GM19452 (cell line): ENCODE measurements around the gene COL26A1.
A peak's percentile ranks its signal among the peaks of the same experiment; 100 is the strongest.
"Not testable (repeated sequence)": the region's sequence is repeated elsewhere in the genome, so short reads cannot be mapped to it uniquely, and the experiment has no call there.

ENCODE experiments used
- ATAC-seq: cut with Tn5 transposase; IDR thresholded peaks from one replicate; pipeline ENCODE4 v1.9.1; 2021; ENCODE audit not compliant: unreplicated experiment

COL26A1 gene

DNA sequence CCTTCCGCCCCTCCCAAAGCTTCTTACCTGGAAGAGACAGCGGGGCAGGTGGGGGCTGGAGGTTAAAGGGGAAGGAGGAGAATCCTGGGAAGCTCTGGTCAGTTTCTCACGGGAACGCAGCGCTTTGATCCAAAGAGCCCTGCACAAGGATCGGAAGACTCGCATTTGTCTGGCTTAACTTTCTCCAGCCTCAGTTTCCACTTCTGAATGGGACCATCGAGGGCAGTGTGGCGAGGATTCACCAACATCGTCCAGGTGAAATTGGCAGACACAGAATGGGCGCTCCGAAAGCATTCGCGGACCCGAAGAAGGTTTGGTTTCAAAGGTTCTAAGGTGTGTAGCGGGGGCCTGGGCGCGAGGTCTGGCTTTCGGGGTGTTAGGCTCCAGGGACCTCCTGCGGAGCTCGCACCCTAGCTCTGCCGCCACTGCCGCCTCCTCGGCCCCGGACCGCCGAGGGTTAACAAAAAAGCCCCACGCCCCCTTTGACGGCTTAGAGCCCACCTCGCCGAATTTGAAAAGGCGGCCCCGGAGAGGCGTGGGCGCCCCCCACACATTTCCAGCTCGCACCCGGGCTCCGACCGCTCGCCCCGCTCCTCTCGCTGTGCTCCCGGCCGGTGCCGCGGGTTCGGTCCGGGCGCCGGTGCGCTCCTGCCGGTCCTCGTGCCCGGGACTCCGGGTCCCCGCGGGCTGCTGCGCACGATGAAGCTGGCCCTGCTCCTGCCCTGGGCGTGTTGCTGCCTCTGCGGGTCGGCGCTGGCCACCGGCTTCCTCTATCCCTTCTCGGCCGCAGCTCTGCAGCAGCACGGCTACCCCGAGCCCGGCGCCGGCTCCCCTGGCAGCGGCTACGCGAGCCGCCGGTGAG, at the start of gene COL26A1:
TSS of gene COL26A1 (plus strand) at position 542 of the 862 bp plus-strand sequence. CDS start at position 700, 158 bp downstream.
- no peak for ATAC-seq

DNA sequence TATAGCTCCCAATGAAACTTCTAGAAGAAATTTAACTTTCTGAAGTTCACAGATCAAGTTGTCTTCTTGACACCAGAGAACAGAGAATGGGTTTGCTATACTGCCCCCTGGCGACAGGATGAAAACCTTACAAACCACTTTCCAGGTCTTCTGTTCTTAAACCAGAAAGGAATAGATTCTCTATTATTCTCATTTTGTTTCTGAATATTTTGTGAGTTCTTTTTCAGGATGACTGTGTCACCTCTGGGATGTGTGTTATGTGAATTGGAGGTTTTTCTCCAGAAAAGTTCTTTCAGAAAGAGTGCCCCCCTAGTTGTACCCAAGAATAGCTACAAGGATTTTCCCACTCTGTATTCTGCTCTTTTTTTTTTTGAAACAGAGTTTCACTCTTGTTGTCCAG, 47.3 kb upstream of the COL26A1 start:
- ATAC-seq: no peak

DNA sequence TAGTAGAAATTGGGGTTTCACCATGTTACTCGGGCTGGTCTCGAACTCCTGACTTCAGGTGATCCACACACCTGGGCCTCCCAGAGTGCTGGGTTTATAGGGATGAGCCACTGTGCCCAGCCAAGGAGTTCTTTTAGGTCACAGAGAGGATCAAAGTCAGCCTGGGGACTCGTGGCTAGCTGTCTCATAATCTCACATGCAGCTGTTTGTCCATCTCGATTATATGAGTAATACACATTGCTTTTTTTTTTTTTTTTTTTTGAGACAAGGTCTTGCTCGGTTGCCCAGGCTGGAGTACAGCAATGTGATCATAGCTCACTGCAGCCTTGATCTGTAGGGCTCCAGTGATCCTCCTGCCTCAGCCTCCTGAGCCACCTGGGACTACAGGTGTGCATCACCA, 43.3 kb upstream of the COL26A1 start:
- ATAC-seq: no peak

DNA sequence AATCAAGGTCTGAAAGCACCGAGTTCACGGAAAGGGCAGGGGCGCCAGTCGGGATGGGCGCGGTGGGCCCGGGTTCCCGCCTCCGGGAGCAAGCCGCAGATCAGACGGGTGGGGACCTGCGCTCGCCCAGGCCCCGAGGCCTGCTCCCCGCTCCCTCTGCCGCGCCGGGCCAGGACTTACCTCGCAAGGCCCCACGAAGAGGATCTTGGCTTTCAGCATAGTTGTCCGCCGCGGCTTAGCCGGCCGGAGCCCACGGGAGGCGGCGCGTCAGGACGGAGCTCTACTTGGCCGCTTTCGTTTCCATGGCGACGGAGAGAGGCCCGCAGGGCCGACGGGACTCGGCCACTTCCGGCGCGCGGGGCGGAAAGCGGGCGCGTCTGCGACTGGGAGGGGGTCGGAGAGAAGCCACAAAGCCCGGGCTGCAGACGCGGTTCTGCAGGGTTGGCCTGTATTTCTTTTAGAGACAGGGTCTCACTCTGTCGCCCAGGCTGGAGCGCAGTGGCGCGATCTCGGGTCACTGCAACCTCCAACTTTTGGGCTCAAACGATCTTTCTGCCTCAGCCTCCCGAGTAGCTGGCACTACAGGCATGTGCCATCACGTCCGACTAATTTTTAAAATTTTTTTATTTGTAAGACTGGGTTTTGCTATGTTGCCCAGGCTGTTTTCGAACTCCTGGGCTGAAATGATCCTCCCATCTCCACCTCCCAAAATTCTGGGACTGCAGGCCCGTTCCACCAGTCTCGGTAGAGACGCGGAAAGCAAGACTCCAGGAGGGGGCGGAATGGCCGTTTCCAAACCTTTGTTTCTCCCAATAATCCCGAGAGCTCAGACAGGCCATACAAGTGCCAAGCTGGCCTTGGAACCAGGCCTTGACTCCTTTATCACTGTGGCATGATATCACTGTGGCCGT, 40.9 kb upstream of the COL26A1 start, which contains the start of gene IFT22:
TSS of gene IFT22 (minus strand) at position 322 of the 911 bp plus-strand sequence. CDS start at position 219, 103 bp downstream.
- peak; percentile 95 for ATAC-seq

DNA sequence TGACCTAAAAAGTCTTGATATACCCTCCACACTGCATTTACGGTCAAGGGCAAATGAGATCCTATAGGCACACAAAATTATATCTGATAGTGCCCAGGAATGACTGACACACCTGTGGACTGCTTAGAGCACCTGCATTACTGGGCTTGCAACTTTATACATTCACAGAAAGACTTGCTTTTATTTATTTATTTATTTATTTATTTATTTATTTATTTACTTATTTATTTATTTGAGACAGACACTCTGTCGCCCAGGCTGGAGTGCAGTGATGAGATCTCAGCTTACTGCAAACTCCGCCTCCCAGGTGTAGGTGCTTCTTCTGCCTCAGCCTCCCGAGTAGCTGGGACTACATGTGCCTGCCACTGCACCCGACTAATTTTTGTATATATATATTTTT, 34.5 kb upstream of the COL26A1 start:
- no peak for ATAC-seq

DNA sequence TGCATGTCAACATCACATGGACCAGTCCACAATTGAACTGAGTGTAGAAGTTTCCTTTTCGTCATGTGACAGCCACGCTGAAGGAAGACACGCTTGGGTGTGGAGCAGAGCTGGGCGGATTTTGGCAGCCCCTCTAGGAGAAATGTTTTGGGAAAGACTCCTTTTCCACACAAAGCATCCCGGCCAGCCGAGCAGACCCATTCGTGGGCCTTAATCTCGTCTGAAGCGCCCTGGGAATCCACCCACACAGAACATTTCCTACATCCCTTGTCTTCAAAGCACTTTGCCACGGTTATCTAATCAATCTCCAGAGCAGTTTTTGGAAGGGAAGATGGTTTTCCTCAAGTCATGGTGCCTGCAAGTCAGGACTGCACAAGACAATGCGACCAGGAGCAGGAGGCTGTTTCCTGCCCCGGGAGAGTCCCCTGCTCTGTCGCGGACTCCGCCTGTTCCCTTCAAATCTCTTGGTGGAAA, 32.6 kb upstream of the COL26A1 start:
- no peak for ATAC-seq

DNA sequence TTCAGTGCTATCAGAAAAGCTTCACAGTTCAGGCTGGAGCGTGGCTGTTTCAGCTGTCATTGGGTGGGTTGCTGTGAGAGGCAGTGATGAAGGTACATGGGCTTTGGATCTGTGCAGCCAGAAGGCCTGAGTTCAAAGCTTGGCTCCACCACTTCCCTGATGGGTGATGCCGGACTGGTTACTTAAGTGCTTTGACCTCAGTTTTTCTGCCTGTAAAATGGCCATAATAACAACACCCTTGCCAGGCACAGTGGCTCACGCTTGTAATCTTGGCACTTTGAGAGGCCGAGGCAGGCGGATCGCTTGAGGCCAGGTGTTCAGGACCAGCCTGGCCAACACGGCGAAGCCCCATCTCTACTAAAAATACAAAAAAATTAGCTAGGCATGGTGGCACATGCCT, 30.6 kb upstream of the COL26A1 start:
- no peak for ATAC-seq

DNA sequence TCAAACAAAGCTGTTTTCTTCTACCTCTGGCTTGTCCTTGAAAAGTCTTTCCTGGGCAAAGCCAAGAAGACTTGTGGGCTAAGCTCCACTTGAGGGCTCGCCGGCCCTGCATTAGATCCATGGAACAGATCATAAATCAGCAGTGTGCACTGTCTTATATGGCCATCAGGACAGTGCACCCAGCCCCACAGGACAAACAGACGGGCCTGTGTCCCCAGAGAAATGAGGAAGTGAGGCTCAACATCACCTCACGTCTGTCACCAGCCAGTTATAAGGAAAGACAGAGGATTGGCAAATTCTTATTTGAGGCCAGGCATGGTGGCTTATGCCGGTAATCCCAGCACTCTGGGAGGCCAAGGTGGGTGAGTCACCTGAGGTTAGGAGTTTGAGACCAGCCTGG, 28.8 kb upstream of the COL26A1 start:
- no peak for ATAC-seq

DNA sequence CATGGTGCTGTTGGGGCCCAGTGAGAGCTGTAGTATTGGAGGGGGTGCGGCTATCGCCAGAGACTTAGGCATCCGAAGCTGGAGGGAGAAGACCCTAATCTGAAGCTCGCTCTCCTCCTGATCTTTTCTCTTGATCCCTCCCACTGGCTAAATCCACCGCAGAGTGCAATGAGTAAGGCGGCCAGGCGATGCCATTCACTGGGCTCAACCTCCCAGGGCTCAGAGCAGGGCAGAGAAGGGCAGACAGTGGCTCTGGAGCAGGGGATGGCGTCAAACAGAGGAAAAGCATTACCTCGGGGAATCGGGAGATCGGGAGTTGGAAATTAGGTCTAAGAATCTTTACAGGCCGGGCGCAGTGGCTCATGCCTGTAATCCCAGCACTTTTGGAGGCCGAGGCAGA, 22.3 kb upstream of the COL26A1 start:
- no peak for ATAC-seq

DNA sequence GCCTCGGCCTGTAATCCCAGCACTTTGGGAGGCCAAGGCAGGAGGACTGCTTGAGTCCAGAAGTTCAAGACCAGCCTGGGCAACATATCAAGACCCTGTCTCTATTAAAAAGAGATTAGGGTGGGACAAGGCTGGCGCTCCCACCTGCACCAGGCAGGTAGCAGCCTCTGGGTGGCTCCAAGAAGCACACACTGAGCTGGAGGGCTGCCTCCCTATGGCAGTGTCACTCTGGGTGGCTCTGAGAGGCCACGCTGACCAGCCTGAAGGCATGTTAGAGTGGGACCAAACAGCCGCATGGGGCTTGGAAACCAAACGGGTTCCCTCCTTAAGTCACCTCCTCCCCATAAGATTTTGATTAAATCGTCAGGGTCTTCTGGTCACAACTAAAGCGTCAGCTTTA, 19.8 kb upstream of the COL26A1 start:
- no peak for ATAC-seq

DNA sequence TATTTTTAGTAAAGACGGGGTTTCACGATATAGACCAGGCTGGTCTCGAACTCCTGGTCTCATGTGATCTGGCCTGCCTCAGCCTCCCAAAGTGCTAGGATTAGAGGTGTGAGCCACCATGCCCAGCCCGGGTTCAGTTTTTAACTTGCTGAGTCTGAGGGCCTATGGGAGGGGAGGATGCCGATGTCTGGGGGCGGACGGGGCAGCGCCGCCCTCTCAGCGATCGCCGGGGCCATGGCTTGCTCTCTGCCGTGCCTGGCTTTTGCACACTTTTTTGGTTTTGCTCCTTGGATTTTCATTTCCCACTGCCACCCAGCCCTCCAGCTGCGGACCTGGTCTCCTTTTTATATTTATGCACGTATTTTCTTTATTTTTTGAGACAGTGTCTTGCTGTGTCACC, 15.2 kb upstream of the COL26A1 start:
- no peak for ATAC-seq

DNA sequence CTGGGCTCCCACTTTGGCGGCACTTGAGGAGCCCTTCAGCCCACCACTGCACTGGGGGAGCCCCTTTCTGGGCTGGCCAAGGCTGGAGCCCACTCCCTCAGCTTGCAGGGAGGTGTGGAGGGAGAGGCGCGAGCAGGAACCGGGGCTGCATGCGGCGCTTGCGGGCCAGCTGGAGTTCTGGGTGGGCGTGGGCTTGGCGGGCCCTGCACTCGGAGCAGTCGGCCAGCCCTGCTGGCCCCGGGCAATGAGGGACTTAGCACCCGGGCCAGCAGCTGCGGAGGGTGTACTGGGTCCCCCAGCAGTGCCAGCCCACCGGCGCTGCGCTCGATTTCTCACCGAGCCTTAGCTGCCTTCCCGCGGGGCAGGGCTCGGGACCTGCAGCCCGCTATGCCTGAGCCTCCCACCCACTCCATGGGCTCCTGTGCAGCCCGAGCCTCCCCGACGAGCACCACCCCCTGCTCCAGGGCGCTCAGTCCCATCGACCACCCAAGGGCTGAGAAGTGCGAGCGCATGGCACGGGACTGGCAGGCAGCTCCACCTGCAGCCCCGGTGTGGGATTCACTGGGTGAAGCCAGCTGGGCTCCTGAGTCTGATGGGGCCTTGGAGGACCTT, 14.1 kb upstream of the COL26A1 start:
- not testable (repeated sequence) for ATAC-seq

DNA sequence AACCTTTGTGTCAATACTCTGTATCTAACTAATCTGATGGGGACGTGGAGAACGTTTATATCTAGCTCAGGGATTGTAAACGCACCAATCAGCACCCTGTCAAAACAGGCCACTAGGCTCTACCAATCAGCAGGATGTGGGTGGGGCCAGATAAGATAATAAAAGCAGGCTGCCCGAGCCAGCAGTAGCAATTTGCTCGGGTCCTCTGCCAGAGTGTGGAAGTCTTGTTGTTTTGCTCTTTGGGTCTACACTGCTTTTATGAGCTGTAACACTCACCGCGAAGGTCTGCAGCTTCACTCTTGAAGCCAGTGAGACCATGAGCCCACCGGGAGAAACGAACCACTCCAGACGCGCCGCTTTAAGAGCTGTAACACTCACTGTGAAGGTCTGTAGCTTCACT, 13.4 kb upstream of the COL26A1 start:
- ATAC-seq: not testable (repeated sequence)

DNA sequence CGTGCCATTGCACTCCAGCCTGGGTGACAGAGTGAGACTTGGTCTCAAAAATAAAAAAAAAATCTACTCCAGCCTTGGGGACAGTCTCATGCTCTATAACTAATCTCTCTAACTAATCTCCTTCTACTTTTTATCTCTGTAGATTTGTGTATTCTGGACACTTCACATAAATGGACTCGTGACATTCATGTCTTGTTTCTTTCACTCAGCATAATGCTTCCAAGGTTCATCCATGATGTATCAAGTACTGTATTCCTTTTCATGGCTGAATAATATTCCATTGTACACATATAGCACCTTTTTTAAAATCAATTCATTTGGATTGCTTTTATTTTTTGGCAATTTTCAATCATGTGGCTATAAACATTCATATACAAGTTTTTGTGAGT, 9.8 kb upstream of the COL26A1 start:
- no peak for ATAC-seq

DNA sequence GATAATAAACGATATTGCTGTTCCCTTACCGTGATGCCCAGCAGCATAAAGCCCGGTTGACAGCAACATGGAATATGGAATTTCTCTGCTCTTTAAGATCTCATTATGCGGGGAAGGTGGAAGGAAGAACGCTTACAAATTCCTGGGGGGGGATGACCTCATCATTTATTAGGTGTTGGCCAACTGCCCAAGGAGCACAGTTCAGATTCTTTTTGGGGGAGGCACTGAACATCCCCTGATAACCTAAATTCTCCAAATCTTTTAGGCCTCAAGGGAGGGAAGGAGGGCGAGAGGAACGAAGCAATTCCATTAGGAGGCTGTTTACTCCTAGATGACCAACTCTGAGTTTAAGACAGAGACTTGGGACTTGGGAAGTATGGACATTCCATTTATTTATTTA, 5.2 kb upstream of the COL26A1 start:
- no peak for ATAC-seq

DNA sequence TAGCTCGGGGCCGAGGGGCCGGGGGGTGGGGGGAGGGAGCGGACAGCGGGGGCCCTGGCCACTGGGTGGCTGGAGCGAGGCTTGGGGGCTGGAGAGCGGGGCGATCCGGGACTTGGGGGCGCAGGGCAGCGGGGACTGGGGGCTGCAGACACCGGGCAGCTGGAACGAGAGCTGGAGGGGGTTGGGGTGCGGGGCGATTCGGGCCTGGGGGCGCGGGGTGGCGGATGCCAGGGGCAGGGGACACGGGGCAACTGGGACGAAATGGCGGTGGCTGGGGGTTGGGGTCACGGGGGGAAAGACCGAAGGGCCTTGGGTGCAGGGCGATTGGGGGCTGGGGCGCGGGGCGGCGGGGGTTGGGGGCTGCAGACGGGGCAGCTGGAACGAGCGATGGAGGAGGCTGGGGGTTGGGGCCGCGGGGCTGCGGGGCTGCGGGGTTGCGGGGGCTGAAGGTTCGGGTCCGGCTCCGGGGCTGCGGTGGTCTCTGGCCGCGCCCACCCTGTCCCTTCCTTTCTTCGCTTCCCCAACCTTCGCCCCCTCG, 590 bp downstream of the COL26A1 start:
- ATAC-seq: no peak

DNA sequence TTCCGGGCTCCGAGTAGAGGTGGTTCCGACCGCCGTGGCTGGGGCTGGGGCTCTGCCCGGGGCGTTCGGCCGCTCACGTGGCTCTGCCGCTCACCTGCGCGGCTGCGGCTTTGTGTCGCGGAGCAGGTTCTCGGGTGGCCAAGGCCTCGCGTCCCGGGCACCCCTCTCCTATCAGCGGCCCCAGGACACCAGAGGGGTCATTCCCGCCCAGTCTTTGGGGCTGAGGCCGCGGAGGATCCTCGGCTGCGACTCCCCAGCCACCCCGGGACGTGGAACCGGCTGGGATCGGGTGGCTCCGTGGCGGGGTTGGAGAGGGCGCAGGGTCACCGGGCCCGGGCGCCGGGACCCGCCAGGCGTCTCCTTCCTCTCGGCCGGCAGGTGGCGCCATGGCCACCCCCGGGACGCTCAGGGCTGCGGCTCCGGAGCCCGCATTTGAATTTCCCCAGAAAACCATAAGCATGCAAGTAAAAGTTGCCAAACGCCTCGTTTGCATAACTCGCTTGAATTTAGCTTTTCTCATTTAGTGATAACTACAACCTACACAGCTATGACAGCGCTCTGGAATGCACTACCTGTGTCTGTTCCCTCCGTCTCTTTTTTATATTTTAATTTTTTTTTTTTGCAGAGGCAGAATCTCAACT, 1.2 kb downstream of the COL26A1 start:
- ATAC-seq: no peak

DNA sequence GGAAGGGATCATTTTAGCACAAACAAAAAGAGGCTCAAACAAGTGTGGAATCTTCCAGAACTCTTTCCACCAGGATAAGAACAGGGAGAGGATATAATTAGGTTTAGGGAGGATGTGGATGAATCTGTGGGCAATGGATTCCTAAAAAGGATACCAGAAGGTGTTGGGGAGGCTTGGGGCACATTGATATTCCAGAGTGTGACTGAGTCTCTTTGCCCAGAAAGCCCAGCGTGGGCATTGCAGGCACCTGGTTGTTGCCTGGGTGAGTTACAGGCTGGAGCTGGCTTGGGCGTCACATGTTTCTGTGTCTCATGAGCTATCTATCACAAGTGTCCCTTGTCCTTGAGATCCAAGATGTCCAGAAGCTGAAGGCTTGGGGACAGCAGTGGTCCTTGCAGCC, 3.3 kb downstream of the COL26A1 start:
- ATAC-seq: no peak

DNA sequence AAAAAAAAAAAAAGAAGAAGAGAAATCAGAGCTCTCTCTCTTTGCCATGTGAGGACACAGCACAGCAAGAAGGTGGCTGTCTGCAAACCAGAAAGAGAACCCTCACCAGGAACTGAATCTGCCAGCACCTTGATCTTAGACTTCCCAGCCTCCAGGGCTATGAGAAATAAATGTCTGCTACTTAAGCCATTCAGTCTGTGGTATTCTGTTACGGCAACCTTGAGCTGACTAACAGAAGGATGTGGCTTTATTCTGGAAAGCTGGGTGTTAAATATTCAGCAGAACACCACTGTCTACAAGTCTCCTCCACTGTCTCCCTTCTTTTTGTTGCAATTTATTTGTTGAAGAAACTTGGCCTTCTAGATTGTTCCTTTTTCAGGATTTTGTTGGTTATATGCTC, 5.0 kb downstream of the COL26A1 start:
- no peak for ATAC-seq

DNA sequence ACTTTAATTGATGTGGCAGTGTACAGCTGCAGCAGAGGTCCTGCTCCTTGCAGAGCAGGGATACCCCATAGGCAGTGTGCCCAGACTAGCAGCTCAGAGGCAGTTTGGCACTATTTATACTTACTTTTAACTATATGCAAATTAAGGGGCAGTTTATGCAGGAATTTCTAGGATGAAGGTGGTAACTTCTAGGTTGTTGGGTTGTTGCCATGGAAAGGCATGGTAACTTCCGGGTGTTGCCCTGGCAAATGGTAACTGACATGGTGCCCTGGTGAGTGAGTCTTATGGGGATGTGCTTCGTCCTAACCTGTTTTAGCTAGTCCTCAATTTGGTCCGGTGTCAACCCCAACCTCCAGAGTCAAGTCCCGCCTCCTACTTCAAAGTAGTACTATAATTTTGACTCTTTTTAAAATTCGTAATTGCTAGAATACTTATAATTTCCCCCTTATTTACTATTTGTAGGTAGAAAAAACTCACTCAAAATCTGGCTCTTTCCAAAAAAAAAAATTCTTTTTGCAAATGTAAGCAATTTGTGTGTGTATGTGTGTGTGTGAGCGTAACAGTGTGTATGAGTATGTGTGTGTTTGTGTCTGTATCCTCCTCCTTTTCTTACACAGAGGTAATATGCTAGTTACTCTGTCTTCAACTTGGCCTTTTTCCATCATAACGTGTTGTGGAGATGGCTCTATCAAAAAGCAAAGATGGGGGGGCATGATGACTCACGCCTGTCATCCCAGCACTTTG, 5.9 kb downstream of the COL26A1 start:
- no peak for ATAC-seq
